ENCODE measurements around the gene C7orf33. TPM values are rescaled to one million over a fixed set of nuclear protein-coding genes. Genes with fewer than 3 reads are reported as not detected.

C7orf33 gene
- total and polyA plus RNA-seq, 4 experiments from 2014 or later, result not detected

Other genes starting within 250 kb of the C7orf33 start
- gene CUL1, start 108.1 kb downstream of the C7orf33 start, total RNA-seq, result 10 to 100 TPM; 65.6 to 66.8 TPM
- 10 to 100 TPM; 45.3 to 65.7 TPM for gene CUL1, start 108.1 kb downstream of the C7orf33 start, polyA plus RNA-seq

Measured in CD4-positive, alpha-beta memory T cell (primary cell).